ENCODE results near the gene HPSE2.

GRCh38 chr10:98555021-98555619 lies 680.5 kb downstream of the HPSE2 start:
- no peak for TF ChIP-seq EZH2 (IDR thresholded peaks at IDR 0.05; ENCODE audit: low read depth)
- TF ChIP-seq CTCF (conservative IDR thresholded peaks at IDR 0.05): no peak

Measured in PC-9 (cell line).